GM12878 (cell line): ENCODE measurements around the gene CAMTA1. TPM values are rescaled to one million over a fixed set of nuclear protein-coding genes. Genes with fewer than 3 reads are reported as not detected.

ENCODE experiments used
- ATAC-seq: fragments of 200-7000 bp; cut with Tn5 transposase; 3 replicates; pipeline ENCODE4 v1.9.1; 2020; ENCODE audit warnings: mild to moderate bottlenecking, moderate library complexity
- BruUV-seq: library from RNA; stranded (reverse); fragments of 400-500 nt; replicated peaks from 2 replicates; lab custom pipeline; 2021; lab: Mats Ljungman, UMichigan
- CTCF ChIA-PET: fragments of 300-600 bp; sonication (Branson Sonifier 250); formaldehyde crosslinking; extraction: SDS; loops from one replicate; lab custom pipeline; 2021; ENCODE audit warnings: inconsistent platforms; lab: Yijun Ruan, JAX
- POLR2A ChIA-PET: fragments of 350-600 bp; formaldehyde crosslinking; extraction: SDS; loops from one replicate; lab custom pipeline; 2021; ENCODE audit warnings: inconsistent platforms; lab: Charles Lee
- RAD21 ChIA-PET: fragments of 300-600 bp; sonication (Branson Sonifier 250); formaldehyde crosslinking; loops from one replicate; lab custom pipeline; 2023; ENCODE audit warnings: antibody characterized with exemption; ENCODE audit not compliant: unreplicated experiment; lab: Charles Lee
- SMC1A ChIA-PET: fragments of 300-600 bp; sonication (Branson Sonifier 250); formaldehyde crosslinking; loops from one replicate; lab custom pipeline; 2023; ENCODE audit not compliant: unreplicated experiment, uncharacterized antibody; lab: Charles Lee
- DNase-seq: peaks from one replicate; pipeline ENCODE4 v3.0.0-alpha.2; 2011; ENCODE audit warnings: low read depth, low spot score
- FAIRE-seq: peaks from 3 replicates; lab custom pipeline; 2011; peaks lifted over from hg19 to GRCh38; lab: Jason Lieb, UNC
- H2AFZ ChIP-seq: 2 replicates; pipeline ENCODE4 v1.6.0; 2011; ENCODE audit warnings: low read depth, low read length, control low read depth; ENCODE audit not compliant: control insufficient read depth
- H3K27ac ChIP-seq: 2 replicates; pipeline ENCODE4 v1.5.1; 2011; ENCODE audit warnings: control low read depth; ENCODE audit not compliant: control insufficient read depth, insufficient read depth
- H3K27me3 ChIP-seq, 2 experiments: replicated peaks in 1 of 2; 2 replicates each; pipeline versions ENCODE4 v1.6.0 to v1.6.1; 2011; ENCODE audit warnings: low read length in 1 of 2; ENCODE audit not compliant: control insufficient read depth in 2 of 2, insufficient read depth in 2 of 2
- H3K36me3 ChIP-seq, 2 experiments: 2 replicates each; pipeline ENCODE4 v1.5.1; 2011; ENCODE audit warnings: low read length in 1 of 2; ENCODE audit not compliant: control insufficient read depth in 2 of 2, insufficient read depth in 2 of 2
- H3K4me1 ChIP-seq: 2 replicates; pipeline ENCODE4 v1.6.1; 2011; ENCODE audit warnings: mild to moderate bottlenecking, low read length, moderate library complexity, mixed read lengths; ENCODE audit not compliant: control insufficient read depth, insufficient read depth
- H3K4me2 ChIP-seq: 2 replicates; pipeline ENCODE4 v1.6.0; 2011; ENCODE audit warnings: control low read depth; ENCODE audit not compliant: control insufficient read depth, insufficient read depth
- H3K4me3 ChIP-seq: fragments of 200-600 bp; sonication (generic); 2 replicates; pipeline ENCODE4 v1.5.1; 2016
- H3K79me2 ChIP-seq: 2 replicates; pipeline ENCODE4 v1.6.0; 2011; ENCODE audit warnings: low read length; ENCODE audit not compliant: control insufficient read depth, insufficient read depth
- H3K9ac ChIP-seq: 2 replicates; pipeline ENCODE4 v1.8.0; 2011; ENCODE audit warnings: low read length, control low read depth, mixed read lengths; ENCODE audit not compliant: control insufficient read depth, insufficient read depth
- H3K9me3 ChIP-seq: replicated peaks from 3 replicates; pipeline ENCODE4 v1.5.1; 2011; ENCODE audit warnings: mild to moderate bottlenecking, low read length; ENCODE audit not compliant: control insufficient read depth, insufficient read depth
- H4K20me1 ChIP-seq: 2 replicates; pipeline ENCODE4 v1.6.0; 2011; ENCODE audit not compliant: control insufficient read depth, insufficient read depth
- BCL3 ChIP-seq: IDR thresholded peaks from 2 replicates; pipeline ENCODE4 v1.6.1; 2011; ENCODE audit warnings: borderline replicate concordance, low read depth, mild to moderate bottlenecking, moderate library complexity, low read length; ENCODE audit not compliant: insufficient read depth, poor library complexity, severe bottlenecking
- CBFB ChIP-seq: IDR thresholded peaks from 2 replicates; pipeline ENCODE4 v1.6.1; 2016; ENCODE audit warnings: antibody characterized with exemption, low read depth
- CBX3 ChIP-seq: fragments of 200-600 bp; sonication (generic); IDR thresholded peaks from 2 replicates; pipeline ENCODE4 v1.6.1; 2016; ENCODE audit warnings: low read depth, borderline replicate concordance
- CBX5 ChIP-seq: sonication (generic); IDR thresholded peaks from 2 replicates; pipeline ENCODE4 v1.6.1; 2016; ENCODE audit warnings: low read depth, moderate library complexity, mild to moderate bottlenecking, inconsistent platforms
- E2F4 ChIP-seq: IDR thresholded peaks from 2 replicates; pipeline ENCODE4 v1.6.1; 2012; ENCODE audit warnings: low read depth, low read length, improper control_type of control experiment
- EGR1 ChIP-seq, 2 experiments: IDR thresholded peaks; 1 replicate in 1 of 2; 2 replicates in 1 of 2; pipeline ENCODE4 v1.6.1; 2011 to 2012; ENCODE audit warnings: low read depth in 2 of 2, low read length in 2 of 2, borderline replicate concordance in 1 of 2, mild to moderate bottlenecking in 1 of 2, moderate library complexity in 1 of 2
- HDAC2 ChIP-seq: fragments of 200-600 bp; sonication (generic); IDR thresholded peaks from 2 replicates; pipeline ENCODE4 v1.6.1; 2017
- JUND ChIP-seq: IDR thresholded peaks from 2 replicates; pipeline ENCODE4 v1.6.1; 2012; ENCODE audit warnings: low read depth, mild to moderate bottlenecking, low read length, improper control_type of control experiment, moderate library complexity
- MEF2B ChIP-seq: fragments of 450-650 bp; IDR thresholded peaks from 2 replicates; pipeline ENCODE4 v1.6.1; 2018; ENCODE audit warnings: mild to moderate bottlenecking, moderate library complexity; ENCODE audit not compliant: partially characterized antibody, poor library complexity, severe bottlenecking
- NFYA ChIP-seq: IDR thresholded peaks from 2 replicates; pipeline ENCODE4 v1.6.1; 2011; ENCODE audit warnings: low read depth, mild to moderate bottlenecking, low read length, improper control_type of control experiment, borderline replicate concordance
- RB1 ChIP-seq: fragments of 450-650 bp; formaldehyde crosslinking; IDR thresholded peaks from 2 replicates; pipeline ENCODE4 v1.6.1; 2017; ENCODE audit warnings: mild to moderate bottlenecking, borderline replicate concordance
- USF2 ChIP-seq: IDR thresholded peaks from 2 replicates; pipeline ENCODE4 v1.6.1; 2011; ENCODE audit warnings: low read depth, low read length, improper control_type of control experiment, borderline replicate concordance
- ZNF24 ChIP-seq: fragments of 450-650 bp; IDR thresholded peaks from 2 replicates; pipeline ENCODE4 v1.6.1; 2017; ENCODE audit warnings: antibody characterized with exemption, mild to moderate bottlenecking
- WGBS: methylation state at CpG from one replicate; pipeline ENCODE4 v1.1.6; 2016; ENCODE audit warnings: low lambda C conversion rate; ENCODE audit not compliant: insufficient replicate concordance, insufficient coverage; ENCODE audit errors: missing lambda C conversion rate; 5-methylcytosine and 5-hydroxymethylcytosine counted together
- in situ Hi-C: fragments of 300-500 bp; cut with MboI; formaldehyde crosslinking; loops from 9 replicates; pipeline ENCODE4 v1.14.3; 2018; ENCODE audit warnings: mixed read lengths
- intact Hi-C: fragments of 100-400 bp; cut with micrococcal nuclease; formaldehyde crosslinking; loops from one replicate; pipeline ENCODE4 v1.14.2; 2022; ENCODE audit not compliant: unreplicated experiment
- polyA plus RNA-seq, 11 experiments: library from polyadenylated mRNA; depleted of rRNA in 4 of 11; unstranded in 6 of 11; stranded (reverse) in 5 of 11; fragments of >200 nt; fragmentation: Nextera tagmentation in 4 of 11; fragmentation: Illumina TruSeq in 1 of 11; extraction: Ambion mirVana in 4 of 11; extraction: Trizol in 1 of 11; gene quantifications; 1 replicate in 1 of 11; 2 replicates in 10 of 11; pipeline versions ENCODE4 v1.2.1 to v1.2.3, GENCODE V29; 2011 to 2016; ENCODE audit warnings: inconsistent platforms in 2 of 11, missing spikeins in 2 of 11, low read depth in 1 of 11
- total RNA-seq, 4 experiments: library from RNA; depleted of rRNA in 3 of 4; stranded (reverse); fragments of >200 nt in 3 of 4; fragmentation: Illumina TruSeq in 1 of 4; extraction: Trizol in 1 of 4; gene quantifications; 2 replicates each; pipeline versions ENCODE4 v1.2.1 to v1.2.3, GENCODE V29; 2013 to 2021
- TF ChIP-seq, protein P1 (sequence below), 3 experiments: IDR thresholded peaks in 2 of 3; conservative IDR thresholded peaks in 1 of 3; 2 replicates each; pipeline ENCODE4 v1.5.1; 2011; ENCODE audit warnings: low read depth in 3 of 3, low read length in 3 of 3, mild to moderate bottlenecking in 3 of 3, control low read depth in 2 of 3, moderate library complexity in 2 of 3, inconsistent platforms in 1 of 3, mixed read lengths in 1 of 3; ENCODE audit not compliant: control insufficient read depth in 2 of 3, insufficient read depth in 1 of 3; ENCODE audit errors: extremely low read depth in 1 of 3
- TF ChIP-seq, protein P2 (sequence below): fragments of 150-350 bp; IDR thresholded peaks from 2 replicates; pipeline ENCODE4 v1.6.1; 2016; ENCODE audit warnings: low read depth, low read length

CAMTA1 gene
- total and polyA plus RNA-seq, 10 of the 15 experiments (the other 5 are each of a cell fraction or from before 2014, with no cell fraction given) = 37.7 to 148 (median 76.4) TPM

DNA sequence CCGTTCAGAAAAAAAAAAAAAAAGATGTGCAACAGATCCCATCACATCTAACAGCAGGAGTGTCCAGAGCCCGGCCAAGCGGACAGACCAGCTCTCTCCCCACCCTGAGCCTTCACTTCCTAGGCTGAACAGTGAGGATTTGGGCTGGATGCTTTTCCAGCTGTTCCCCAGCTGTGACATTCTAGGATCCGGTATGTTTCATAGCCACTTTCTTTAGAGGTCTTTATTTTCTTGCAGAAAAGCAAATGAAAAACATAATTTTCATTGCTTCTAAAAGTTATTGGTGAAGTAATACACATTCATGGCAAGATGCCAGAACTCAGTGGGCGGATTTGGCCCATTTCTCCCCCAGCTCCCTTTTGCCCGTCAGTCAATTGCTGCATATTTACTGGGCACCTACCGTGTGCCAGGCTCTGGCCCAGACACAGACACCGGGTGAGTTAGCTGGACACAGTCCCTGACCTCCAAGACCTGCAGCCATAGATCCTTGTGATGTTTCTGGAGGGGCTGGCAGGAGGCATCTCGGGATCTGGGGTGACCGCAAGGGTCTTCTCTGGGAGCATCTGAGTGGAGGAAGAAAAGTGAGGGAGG is 772.1 kb downstream of the CAMTA1 start:
- DNase-seq (no peak), ATAC-seq (no peak), FAIRE-seq (no peak)
- H3K36me3 ChIP-seq = no peaks in the 10 kb centered on the region
- SMC1A ChIA-PET = no interaction called here
- CTCF ChIA-PET = no interaction called here
- no peaks in the 10 kb centered on the region for H4K20me1 ChIP-seq
- H3K27me3 ChIP-seq = no peaks in the 10 kb centered on the region; a peak in 1 of 4 replicates
- H3K4me3 ChIP-seq = no peak overlapping the region
- no peak overlapping the region for H2AFZ ChIP-seq
- 30% methylated on average over 10 of the region's 10 CpGs for WGBS
- H3K27ac ChIP-seq = no peak overlapping the region
- intact Hi-C loops = no loop called here
- no peaks in the 10 kb centered on the region; the same call in 2 of the 3 replicates for H3K9me3 ChIP-seq
- H3K79me2 ChIP-seq = no peaks in the 10 kb centered on the region
- RAD21 ChIA-PET = no interaction called here
- in situ Hi-C loops = no loop called here
- no peaks in the 10 kb centered on the region for H3K4me1 ChIP-seq
- POLR2A ChIA-PET = no interaction called here
- H3K9ac ChIP-seq = no peak overlapping the region
- H3K4me2 ChIP-seq = no peak overlapping the region
- no TSS peak for BruUV-seq
- TF ChIP-seq MEF2B (no peak), CBX3 (no peak), BCL3 (no peak), ZNF24 (no peak), RB1 (no peak), CBX5 (no peak), EGR1 (IDR thresholded peaks at IDR 0.05; ENCODE audit: borderline replicate concordance in 1 of 2, low read depth in 2 of 2, low read length in 2 of 2) (no peak), E2F4 (no peak), HDAC2 (no peak), NFYA (no peak), CBFB (no peak), JUND (no peak), USF2 (no peak)
- TF ChIP-seq, protein P1, sequence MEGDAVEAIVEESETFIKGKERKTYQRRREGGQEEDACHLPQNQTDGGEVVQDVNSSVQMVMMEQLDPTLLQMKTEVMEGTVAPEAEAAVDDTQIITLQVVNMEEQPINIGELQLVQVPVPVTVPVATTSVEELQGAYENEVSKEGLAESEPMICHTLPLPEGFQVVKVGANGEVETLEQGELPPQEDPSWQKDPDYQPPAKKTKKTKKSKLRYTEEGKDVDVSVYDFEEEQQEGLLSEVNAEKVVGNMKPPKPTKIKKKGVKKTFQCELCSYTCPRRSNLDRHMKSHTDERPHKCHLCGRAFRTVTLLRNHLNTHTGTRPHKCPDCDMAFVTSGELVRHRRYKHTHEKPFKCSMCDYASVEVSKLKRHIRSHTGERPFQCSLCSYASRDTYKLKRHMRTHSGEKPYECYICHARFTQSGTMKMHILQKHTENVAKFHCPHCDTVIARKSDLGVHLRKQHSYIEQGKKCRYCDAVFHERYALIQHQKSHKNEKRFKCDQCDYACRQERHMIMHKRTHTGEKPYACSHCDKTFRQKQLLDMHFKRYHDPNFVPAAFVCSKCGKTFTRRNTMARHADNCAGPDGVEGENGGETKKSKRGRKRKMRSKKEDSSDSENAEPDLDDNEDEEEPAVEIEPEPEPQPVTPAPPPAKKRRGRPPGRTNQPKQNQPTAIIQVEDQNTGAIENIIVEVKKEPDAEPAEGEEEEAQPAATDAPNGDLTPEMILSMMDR (IDR thresholded peaks at IDR 0.05 in 2 of 3, conservative IDR thresholded peaks at IDR 0.05 in 1 of 3; ENCODE audit: control insufficient read depth in 2 of 3, extremely low read depth in 1 of 3, insufficient read depth in 1 of 3, low read depth in 3 of 3, low read length in 3 of 3) = no peak
- TF ChIP-seq, protein P2, sequence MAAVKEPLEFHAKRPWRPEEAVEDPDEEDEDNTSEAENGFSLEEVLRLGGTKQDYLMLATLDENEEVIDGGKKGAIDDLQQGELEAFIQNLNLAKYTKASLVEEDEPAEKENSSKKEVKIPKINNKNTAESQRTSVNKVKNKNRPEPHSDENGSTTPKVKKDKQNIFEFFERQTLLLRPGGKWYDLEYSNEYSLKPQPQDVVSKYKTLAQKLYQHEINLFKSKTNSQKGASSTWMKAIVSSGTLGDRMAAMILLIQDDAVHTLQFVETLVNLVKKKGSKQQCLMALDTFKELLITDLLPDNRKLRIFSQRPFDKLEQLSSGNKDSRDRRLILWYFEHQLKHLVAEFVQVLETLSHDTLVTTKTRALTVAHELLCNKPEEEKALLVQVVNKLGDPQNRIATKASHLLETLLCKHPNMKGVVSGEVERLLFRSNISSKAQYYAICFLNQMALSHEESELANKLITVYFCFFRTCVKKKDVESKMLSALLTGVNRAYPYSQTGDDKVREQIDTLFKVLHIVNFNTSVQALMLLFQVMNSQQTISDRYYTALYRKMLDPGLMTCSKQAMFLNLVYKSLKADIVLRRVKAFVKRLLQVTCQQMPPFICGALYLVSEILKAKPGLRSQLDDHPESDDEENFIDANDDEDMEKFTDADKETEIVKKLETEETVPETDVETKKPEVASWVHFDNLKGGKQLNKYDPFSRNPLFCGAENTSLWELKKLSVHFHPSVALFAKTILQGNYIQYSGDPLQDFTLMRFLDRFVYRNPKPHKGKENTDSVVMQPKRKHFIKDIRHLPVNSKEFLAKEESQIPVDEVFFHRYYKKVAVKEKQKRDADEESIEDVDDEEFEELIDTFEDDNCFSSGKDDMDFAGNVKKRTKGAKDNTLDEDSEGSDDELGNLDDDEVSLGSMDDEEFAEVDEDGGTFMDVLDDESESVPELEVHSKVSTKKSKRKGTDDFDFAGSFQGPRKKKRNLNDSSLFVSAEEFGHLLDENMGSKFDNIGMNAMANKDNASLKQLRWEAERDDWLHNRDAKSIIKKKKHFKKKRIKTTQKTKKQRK = no peak
